ENCODE results near the gene SAPCD2.

DNA sequence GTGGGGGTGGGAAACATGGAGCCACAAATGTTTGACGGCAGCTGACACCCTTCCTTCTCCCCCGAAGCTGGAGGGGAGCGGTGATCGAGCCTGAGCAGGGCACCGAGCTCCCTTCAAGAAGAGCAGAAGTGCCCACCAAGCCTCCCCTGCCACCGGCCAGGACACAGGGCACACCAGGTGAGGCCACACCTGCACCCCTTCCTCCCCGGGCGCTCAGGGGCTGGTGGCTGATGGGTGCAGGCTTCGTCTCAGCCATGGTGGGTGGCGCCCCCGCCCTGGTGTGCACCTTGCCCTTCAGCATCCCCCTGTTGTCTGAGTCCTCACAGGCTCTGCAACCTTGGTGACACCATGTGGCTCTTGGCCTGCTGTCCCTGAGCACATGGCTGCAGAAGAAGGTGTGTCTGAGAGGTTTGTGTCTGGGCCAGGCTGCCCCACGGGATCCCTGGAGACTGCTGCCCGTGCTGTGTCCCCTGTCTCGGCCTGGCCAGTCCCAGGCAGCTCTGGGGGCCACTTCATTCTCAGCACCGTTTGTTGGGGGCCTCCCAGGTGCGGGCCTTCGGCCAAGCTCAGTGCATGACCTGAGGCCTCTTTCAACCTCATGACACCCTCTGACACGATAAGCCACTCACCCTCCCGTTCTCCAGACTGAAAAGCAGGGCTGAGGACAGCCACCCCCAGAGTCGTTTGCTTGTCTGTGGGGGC is 27.6 kb upstream of the SAPCD2 start:
- TF ChIP-seq, protein P1, sequence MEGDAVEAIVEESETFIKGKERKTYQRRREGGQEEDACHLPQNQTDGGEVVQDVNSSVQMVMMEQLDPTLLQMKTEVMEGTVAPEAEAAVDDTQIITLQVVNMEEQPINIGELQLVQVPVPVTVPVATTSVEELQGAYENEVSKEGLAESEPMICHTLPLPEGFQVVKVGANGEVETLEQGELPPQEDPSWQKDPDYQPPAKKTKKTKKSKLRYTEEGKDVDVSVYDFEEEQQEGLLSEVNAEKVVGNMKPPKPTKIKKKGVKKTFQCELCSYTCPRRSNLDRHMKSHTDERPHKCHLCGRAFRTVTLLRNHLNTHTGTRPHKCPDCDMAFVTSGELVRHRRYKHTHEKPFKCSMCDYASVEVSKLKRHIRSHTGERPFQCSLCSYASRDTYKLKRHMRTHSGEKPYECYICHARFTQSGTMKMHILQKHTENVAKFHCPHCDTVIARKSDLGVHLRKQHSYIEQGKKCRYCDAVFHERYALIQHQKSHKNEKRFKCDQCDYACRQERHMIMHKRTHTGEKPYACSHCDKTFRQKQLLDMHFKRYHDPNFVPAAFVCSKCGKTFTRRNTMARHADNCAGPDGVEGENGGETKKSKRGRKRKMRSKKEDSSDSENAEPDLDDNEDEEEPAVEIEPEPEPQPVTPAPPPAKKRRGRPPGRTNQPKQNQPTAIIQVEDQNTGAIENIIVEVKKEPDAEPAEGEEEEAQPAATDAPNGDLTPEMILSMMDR (conservative IDR thresholded peaks at IDR 0.05; ENCODE audit: low read depth, low read length), result no peak
- TF ChIP-seq EZH2 (IDR thresholded peaks at IDR 0.05; ENCODE audit: borderline replicate concordance, low read depth, low read length, poor library complexity, severe bottlenecking), result no peak
